ENCODE measurements around the gene ARHGAP44. TPM values are rescaled to one million over a fixed set of nuclear protein-coding genes. Genes with fewer than 3 reads are reported as not detected.

The ARHGAP44 gene
- total and polyA plus RNA-seq, 2 of the 13 experiments (the other 11 are each of a cell fraction or from before 2014, with no cell fraction given) = 0.79 to 3.1 TPM

DNA sequence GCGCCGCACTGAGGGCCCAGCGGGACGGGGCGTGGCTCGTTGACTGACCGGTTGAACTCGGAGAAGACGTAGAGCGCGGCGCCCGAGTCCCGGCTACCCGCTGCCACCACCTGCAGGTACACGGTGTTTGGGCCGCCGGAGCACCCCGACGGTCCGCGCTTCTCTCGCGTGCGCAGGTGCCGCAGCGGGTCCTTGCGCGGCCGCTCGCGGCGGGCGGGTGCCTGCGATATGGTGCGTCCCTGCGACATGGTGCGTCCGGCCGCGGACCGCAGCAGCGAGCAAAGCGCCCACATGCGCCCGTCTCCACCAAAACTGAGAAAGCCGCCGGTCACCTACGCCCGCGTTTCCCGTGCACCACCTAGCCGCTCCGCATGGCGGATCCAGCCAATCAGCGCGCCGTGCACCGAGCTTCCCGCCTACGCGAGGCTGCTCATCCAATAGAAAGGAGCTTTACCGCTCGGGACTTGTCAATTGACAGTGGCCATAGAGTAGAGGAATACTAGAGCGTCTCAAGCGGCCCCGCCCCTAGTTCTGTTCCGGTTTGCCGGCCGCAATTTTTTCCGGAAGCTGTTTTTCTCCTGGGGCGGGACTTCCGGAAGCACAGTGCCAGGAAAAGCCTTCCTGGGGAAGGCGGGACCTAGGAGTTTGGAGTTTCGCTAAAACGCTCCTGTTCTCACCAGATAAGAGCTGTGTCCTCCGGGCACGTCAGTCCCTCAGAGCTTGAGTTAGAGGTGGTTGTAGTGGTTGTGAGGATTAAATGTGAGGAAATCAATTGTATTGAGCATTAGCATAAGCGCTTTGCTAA, 228.6 kb downstream of the ARHGAP44 start, which contains the start of gene ELAC2 (continued):
- TF ChIP-seq HOMEZ (CRISPR knock-in tag; IDR thresholded peaks at IDR 0.05; ENCODE audit: low read depth) = no peak
- no peak for TF ChIP-seq SNRNP70 (IDR thresholded peaks at IDR 0.05; ENCODE audit: low read depth, low read length)
- TF ChIP-seq ZNF737 (CRISPR knock-in tag; IDR thresholded peaks at IDR 0.05; ENCODE audit: borderline replicate concordance) = no peak
- no peak for TF ChIP-seq ZNF382 (CRISPR knock-in tag; IDR thresholded peaks at IDR 0.05; ENCODE audit: borderline replicate concordance)
- 0 out of 2 replicates have a peak, but pooled peaks have one; percentile 22 for TF ChIP-seq BATF2 (CRISPR knock-in tag; IDR thresholded peaks at IDR 0.05)
- no peak for TF ChIP-seq SUZ12 (IDR thresholded peaks at IDR 0.05; ENCODE audit: low read depth, low read length)
- TF ChIP-seq ZBTB34 (CRISPR knock-in tag; IDR thresholded peaks at IDR 0.05) = 0 out of 2 replicates have a peak, but pooled peaks have one; percentile 74
- TF ChIP-seq PHF21A (CRISPR knock-in tag; IDR thresholded peaks at IDR 0.05) = peak; percentile 85
- no peak for TF ChIP-seq ZNF713 (CRISPR knock-in tag; IDR thresholded peaks at IDR 0.05)
- TF ChIP-seq ZNF367 (CRISPR knock-in tag; IDR thresholded peaks at IDR 0.05; ENCODE audit: borderline replicate concordance) = no peak
- 0 out of 2 replicates have a peak, but pooled peaks have one; percentile 53 for TF ChIP-seq ZNF547 (CRISPR knock-in tag; IDR thresholded peaks at IDR 0.05)
- TF ChIP-seq ZNF567 (CRISPR knock-in tag; IDR thresholded peaks at IDR 0.05; ENCODE audit: borderline replicate concordance) = peak; percentile 67; the same call in 1 of the 2 replicates
- TF ChIP-seq DDIT3 (CRISPR knock-in tag; IDR thresholded peaks at IDR 0.05) = no peak
- peak; percentile 63; the same call in 1 of the 2 replicates for TF ChIP-seq FOXJ3 (CRISPR knock-in tag; IDR thresholded peaks at IDR 0.05; ENCODE audit: borderline replicate concordance)
- no peak for TF ChIP-seq MAFK (conservative IDR thresholded peaks at IDR 0.05 in 1 of 2, IDR thresholded peaks at IDR 0.05 in 1 of 2; ENCODE audit: low read length in 2 of 2)
- 0 out of 2 replicates have a peak, but pooled peaks have one; percentile 48 for TF ChIP-seq SIN3B (IDR thresholded peaks at IDR 0.05; ENCODE audit: low read length)
- TF ChIP-seq ZNF431 (CRISPR knock-in tag; IDR thresholded peaks at IDR 0.05; ENCODE audit: borderline replicate concordance, low read depth) = no peak
- no peak for TF ChIP-seq LRRFIP1 (CRISPR knock-in tag; conservative IDR thresholded peaks at IDR 0.05)
- peak; percentile 98 for TF ChIP-seq SAP130 (CRISPR knock-in tag; IDR thresholded peaks at IDR 0.05; ENCODE audit: low read depth)
- TF ChIP-seq ZNF44 (CRISPR knock-in tag; IDR thresholded peaks at IDR 0.05) = no peak
- TF ChIP-seq CREB1 (IDR thresholded peaks at IDR 0.05) = peak; percentile 81
- TF ChIP-seq CREB1 (CRISPR knock-in tag; IDR thresholded peaks at IDR 0.05) = peak; percentile 91

Data from HepG2 (cell line).